VCaP (cell line): ENCODE measurements around the gene SEC31B.

ENCODE experiments used
- H3K27ac ChIP-seq: fragments of 450-650 bp; 2 replicates; pipeline ENCODE4 v1.5.1; 2017
- TF ChIP-seq, protein P1 (sequence below): fragments of 450-650 bp; conservative IDR thresholded peaks from 2 replicates; pipeline ENCODE4 v1.5.1; 2017; ENCODE audit warnings: mild to moderate bottlenecking, moderate library complexity

SEC31B gene

DNA sequence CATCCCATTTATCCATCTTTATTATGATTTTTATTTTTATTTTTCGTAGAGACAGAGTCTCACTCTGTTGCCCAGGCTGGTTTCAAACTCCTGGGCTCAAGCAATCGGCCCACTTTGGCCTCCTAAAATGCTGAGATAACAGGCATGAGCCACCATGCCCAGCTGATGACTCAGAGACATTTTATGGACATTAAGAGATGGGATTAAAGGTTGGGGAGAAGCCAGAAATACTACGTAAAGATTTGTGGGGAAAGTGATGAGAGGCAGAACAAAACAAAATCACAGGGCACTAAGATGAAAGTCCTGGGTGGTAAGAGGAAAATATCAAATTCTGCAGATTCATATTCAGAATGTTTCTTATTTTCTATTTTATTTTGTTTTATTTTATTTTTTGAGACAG, 49.3 kb downstream of the SEC31B start:
- TF ChIP-seq, protein P1, sequence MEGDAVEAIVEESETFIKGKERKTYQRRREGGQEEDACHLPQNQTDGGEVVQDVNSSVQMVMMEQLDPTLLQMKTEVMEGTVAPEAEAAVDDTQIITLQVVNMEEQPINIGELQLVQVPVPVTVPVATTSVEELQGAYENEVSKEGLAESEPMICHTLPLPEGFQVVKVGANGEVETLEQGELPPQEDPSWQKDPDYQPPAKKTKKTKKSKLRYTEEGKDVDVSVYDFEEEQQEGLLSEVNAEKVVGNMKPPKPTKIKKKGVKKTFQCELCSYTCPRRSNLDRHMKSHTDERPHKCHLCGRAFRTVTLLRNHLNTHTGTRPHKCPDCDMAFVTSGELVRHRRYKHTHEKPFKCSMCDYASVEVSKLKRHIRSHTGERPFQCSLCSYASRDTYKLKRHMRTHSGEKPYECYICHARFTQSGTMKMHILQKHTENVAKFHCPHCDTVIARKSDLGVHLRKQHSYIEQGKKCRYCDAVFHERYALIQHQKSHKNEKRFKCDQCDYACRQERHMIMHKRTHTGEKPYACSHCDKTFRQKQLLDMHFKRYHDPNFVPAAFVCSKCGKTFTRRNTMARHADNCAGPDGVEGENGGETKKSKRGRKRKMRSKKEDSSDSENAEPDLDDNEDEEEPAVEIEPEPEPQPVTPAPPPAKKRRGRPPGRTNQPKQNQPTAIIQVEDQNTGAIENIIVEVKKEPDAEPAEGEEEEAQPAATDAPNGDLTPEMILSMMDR: no peak
- H3K27ac ChIP-seq: no peak overlapping the region

DNA sequence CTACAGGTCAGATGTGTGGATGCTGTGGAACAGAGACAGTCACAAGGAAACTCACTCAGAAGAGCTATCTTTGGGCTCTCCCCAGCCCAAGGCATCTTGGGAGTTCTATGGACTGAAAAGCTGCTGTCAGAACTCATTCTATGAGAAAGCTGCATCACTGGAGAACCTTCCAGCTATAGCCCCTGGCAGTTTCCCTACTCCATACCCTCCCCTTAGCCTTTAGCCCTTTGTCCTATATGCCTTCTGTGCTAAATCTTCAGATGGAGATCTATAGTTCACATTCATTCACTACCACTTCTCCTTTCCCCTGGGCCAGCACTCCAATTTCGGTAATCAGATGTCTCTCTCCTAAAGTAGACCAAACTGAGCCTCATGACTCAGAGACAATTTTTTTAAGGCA, 49.9 kb downstream of the SEC31B start:
- no peak overlapping the region for H3K27ac ChIP-seq
- TF ChIP-seq, protein P1: no peak

DNA sequence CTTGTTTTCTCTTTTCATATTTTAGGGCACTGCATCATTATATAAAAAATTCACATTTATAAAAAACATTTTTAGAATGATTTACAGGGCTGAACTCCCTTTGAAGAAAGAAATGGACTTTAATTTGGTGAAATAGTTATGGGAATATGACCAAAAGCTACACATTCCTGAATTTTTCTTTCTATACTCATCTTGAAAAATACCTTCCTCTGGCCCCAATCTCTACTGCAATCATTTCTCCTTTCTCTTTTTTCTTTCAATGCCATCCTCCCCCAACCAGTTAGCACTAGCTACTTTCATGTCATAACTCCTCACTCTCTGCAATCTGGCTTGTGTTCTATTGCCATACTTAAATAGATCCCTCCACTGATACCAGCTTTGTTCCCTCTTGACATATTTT, 50.7 kb downstream of the SEC31B start:
- H3K27ac ChIP-seq: no peak overlapping the region
- TF ChIP-seq, protein P1: no peak

DNA sequence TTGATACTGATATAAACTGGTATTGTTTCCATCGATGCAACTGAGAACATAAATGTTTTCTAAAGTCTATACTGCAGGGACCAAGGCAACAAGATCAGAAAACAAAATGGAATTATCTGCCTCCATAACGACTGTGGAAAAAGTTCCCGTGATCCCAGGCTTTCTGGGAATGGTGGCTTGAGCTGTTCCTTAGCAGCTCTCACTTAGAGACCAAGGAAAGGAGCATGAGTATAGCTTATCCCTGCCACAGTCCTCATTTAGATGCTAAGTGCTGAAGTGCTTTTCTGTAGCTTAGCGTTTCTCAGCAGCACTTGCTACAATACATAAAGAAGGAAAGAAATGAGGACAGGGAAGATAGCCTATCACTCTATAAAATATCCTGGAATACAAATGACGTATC, 51.3 kb downstream of the SEC31B start:
- TF ChIP-seq, protein P1: no peak
- H3K27ac ChIP-seq: no peak overlapping the region

DNA sequence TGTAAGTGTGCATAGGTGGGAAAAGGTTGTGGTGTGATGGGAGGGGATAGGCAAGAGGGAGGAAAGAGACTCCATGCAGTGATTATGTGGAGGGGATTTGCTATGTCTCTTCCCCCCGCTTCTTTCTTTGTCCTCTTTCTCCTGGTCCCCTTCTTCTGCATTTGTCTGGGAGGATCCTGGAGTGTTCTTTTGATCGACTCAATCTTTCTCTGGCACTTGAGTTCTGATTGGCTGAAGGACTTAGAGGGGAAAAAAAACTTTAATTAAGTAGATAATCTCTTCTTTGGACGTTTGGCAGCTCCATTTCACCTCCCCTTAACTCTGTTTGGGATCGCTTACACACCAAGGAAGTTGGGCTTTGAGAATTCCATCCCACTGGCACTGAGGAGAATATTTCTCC, 57.0 kb downstream of the SEC31B start, which contains the start of gene WNT8B:
TSS of gene WNT8B (plus strand) at position 301 of the 400 bp plus-strand sequence. CDS start 160 bp downstream, outside the sequence.
- H3K27ac ChIP-seq: no peak within 1 kb of the TSS
- TF ChIP-seq, protein P1: no peak

DNA sequence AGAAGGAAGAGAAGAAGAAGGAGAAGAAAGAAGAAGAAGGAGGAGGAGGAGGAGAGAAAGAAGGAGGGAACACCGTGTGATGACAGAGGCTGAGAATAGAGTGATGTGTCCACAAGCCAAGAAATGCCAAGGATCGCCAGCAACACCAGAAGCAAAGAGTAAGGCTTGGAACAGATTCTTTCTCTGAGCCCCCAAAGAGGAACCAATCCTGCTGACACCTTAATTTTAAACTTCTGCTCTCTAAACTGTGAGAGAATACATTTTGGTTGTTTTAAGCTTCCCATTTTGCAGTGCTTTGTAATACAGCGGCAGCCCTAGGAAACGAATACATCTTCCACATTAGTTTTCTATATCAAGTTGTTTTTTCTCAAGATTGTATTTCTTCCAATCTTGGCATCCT, 70.7 kb downstream of the SEC31B start:
- H3K27ac ChIP-seq: no peak overlapping the region
- TF ChIP-seq, protein P1: no peak

DNA sequence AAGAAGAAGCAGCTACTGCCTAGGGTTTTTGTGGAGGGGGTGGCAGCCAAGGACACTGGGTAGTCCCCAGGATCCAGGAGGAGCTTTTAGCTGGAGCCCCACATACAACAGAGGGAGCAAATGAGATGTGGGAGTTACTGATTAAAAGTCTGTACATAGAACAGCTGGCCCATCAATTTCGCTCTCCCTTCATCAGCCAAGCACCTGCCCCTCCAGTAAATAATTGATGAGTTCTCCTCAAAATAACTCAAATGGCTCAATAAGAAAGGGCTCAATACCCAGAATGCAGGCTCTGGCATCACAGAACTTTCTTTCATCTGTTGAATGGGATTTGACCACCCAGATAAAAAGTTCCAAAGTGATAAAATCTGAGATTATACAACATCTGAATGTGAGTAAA, 72.0 kb downstream of the SEC31B start:
- TF ChIP-seq, protein P1: no peak

More for the DNA sequence above, 72.0 kb downstream of the SEC31B start:
- no peak overlapping the region for H3K27ac ChIP-seq
